GM21786 (cell line): ENCODE measurements around the gene YARS1.
A peak's percentile ranks its signal among the peaks of the same experiment; 100 is the strongest.

Experiments
- ATAC-seq: cut with Tn5 transposase; IDR thresholded peaks from one replicate; pipeline ENCODE4 v1.9.1; 2021; ENCODE audit not compliant: unreplicated experiment

YARS1 gene

DNA sequence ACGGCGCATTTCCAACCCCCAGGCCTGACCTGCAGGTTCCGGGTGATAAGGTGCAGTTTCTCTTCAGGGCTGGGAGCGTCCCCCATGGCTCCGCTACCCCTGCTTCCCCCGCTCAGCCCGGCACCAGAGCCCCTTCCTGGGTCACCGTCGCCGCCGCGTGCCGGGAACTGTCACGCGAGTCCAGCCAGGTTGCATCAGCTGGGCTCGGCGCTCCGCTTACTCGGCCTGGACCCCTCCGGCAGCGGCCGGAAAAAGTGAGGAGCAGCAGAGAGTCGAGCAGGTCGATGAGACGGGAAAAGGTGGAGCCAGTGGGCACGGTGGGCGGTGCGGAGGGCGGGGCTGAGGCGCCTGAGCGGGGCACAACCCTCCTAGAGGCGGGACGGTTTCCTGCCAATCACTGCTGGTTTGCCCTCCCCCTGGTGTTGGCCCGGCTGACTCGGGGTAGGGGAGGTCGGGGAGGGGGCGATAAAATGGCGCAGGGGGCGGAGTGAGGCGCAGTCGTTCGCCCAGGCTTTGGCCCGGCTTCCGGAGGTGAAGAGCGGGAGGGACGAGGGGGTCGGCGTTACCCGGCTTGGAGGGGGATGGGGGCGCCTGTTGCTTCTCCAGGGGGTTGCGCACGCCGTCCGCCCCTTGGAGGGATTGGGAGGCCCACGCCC, at the start of gene YARS1, which contains the start of gene S100PBP:
Gene YARS1 (minus strand): TSS at position 200 of the 656 bp plus-strand sequence. CDS start 114 bp downstream, at position 86.
Gene S100PBP (plus strand): TSS at position 495 of the 656 bp plus-strand sequence. CDS start 8,447 bp downstream, outside the sequence.
- ATAC-seq = peak; percentile 81

DNA sequence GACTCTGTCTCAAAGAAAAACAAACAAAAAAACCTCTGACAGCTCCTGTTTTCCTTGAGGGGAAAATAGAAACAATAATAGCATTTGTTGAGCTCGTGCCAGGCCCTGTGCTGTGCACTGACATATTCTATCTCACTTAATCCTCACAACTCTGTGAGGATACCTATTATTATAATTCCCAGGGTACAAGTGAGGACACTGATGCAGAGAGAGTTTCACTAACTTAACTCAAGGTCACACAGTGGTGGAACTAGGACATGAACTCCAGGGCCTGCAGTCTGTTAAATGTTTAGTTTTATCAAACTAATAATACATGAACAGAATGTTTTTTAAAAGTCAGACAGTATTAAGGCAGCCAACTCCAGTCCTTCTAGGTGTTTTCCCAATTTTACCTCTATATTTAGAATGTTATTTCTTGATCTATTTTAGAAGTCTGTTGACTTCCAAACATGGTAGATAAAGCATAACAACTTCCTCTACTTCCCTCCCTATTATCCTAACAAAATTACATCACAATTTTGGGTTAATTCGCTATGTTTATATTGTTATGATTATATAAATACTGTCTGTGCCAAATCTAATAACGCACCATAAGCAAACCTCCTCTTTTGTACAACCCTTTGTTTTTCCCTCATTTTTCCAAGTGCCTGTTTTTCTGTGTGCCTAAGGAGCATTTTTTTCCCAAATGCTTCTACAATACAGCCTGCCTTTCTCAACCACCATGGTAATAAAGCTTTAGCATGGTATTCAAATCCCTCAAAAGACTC, 48.7 kb upstream of the YARS1 start:
- ATAC-seq = no peak

DNA sequence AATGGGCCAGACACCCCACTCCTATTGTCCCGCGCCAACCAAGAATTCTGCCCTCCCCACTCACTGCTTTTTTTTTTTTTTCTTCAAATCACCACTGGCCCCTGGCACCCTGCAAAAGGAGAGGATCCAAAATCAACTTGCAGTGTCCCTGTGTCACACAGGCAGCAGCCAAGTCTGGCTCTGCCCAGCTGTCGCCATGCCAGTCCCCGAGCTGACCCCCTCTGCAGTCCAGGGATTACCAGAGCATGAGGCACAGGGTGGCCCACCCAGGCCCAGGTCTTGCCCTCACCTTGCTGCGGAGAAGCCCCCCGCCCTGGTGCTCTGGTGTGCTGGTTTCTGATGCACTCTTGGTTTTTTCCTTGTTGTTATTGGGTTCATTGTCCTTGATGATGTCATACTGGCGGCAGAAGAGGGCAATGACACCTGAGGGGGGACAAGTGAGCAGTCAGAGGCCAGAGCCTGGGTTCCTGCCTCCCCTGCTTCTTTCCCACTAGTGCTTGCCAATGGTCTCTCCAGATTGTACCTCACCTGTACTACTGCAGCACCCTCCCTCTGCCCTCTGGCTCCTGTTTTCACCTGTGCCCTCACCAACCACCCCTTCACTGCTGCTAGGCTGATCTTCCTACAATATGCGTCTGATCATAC, 47.3 kb upstream of the YARS1 start:
- ATAC-seq = no peak

DNA sequence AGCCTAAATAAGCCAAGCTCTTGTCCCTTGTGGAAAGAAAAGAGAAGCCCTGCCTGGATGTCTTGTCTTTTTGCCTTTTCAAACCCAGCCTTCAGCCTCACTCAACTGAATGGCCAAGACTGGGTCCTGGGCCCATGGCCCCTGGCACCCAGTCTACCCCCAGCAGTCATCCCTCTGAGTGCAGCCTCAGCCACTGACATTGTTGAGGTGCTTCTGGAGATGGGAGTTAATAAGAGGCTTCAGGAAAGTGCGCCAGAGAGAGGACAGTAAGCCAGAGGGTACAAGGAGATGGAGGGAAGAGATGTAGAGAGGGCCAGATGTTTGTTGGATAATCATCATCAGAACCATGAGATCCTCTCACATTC, 46.7 kb upstream of the YARS1 start:
- ATAC-seq = no peak

DNA sequence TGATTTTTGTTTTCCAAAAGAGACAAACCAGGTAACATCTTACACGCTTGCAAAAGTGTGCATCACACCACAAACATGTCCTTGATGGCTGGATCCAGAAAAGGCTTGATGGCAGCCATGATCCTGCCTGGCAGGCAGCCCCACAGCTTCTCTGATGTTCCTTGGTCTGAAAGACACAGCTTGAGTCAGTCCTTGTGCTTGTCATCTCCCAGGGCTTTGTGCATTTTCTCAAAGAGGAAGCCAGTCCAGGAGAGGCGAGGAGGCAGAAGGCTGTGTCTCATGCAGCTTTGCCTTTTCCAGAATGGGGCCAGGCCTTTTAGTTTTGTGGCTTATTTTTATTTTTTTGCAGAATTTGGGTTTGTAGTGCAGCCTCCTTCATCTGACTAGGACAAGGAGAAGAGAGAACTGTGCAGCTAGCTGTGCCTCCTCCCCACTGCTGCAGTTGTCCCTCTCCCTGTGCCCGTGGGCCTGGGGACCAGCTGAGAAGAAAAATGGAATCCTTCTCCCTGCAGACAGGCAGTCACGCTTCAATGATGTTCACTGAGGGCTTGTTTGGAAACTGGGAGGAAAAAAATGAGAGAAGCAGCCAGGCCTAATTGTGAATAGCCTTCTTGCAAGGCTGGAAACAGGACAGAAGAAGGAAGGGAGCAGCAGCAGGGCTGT, 46.2 kb upstream of the YARS1 start:
- no peak for ATAC-seq

DNA sequence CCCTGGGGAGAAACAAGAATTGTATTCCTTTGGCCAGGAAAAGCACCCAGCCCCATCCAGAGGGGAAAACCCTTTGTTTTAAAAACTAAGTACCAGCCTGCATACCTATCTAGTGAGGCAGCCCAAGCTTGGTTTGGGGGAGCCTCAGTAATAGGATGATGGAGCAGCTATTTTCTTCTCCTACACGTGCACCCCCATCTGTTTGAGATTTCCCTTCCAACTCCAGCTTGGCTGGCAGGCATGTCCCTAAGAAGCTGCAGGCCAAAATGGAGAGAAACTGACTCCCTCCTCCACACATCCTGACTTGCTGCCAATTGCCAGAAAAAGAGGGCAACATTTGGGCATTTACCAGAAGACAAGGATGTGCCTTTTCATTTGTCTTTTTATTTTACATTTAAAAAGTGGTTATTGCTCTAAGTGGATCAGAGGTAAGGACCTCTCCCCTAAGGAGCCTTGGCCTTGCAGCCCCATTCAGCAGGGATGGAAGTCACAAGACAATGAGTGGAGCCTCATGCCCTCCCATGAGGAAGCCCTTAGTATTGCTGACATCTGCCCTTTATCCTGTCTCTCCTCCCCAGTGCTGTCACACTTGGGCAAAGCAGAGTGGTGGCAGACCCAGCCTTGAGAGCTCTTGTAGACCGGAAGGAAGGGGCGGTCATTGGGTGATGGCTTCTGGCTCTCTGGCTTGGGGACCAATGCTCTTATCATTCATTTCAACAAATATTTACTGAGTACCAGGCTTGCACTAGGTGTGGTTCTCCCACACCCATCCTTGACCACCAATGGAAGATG, 44.9 kb upstream of the YARS1 start:
- no peak for ATAC-seq

DNA sequence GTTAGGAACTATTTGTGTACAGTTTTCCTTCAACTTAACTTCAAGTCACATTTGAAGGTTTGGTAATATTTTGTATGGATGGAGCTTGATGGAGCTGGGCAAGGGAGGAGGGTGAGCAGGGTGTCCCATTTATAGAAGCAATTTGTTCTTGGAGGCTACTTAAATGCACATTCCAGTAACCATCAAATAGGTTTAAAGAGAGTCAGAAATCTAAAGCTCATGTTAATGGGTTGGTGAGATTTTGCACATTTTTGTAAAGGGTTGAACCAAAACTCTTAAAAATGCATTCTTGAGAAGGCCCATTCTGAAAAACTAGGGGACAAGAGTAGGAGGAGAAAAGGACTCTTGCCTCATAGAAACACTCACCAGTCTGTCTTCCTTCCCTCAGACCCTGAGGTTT, 43.4 kb upstream of the YARS1 start:
- no peak for ATAC-seq

DNA sequence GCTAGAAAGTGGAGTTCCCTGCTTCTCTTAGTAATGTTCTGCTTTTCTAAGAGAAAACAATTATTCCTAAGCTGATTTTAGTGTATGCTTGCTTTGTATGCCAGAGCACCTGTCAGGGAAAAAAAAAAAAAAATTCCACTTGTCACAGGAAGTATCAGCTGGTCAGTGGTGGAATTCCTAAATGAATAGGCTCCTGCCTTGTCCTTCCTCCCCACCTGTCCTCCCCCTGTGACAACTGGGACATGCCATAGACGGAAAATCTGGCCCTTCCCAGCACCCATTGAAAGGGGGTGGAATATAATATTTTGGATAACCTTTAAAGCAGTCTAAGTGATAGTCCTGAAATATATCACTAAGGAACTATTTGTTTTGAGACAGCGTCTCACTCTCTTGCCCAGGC, 42.8 kb upstream of the YARS1 start:
- ATAC-seq = no peak

DNA sequence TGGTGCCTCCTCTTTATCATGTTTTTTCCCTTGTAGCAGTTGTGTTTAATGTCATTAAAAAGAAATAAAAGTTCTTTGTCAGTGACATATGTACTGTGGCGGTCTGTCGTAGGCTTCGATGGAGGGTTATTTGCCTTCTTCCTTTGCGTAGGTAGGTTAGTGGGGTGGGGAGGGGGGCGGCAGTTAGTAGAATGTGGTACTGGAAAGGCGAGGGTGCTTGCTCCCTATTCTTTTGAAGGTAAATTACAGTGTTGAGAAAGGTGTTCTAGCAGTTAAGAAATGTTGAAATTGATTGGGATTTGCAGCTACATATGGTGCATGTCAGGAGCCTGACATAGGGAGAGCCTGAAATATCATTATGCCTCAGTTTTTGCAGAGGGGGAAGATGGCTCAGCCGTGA, 41.6 kb upstream of the YARS1 start:
- ATAC-seq = no peak

DNA sequence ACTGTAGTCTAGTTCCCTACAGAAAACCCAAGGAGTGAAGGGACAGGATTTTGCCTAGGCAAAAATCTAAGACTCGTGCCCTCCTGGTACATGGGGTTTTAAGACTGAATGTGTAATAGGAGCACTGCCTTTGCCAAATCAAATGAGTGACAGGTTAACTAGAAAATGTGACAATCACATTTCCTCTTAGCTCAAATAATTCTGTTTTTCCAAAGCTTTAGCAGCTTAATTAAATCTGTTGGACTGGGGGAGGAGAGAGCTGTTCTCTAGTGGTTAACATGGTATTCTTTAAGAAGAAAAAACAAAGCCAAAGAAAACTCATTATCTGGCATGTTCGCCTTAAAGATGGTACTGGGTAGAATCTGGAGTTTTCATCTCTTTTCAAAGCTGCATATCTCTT, 41.0 kb upstream of the YARS1 start:
- ATAC-seq = no peak

DNA sequence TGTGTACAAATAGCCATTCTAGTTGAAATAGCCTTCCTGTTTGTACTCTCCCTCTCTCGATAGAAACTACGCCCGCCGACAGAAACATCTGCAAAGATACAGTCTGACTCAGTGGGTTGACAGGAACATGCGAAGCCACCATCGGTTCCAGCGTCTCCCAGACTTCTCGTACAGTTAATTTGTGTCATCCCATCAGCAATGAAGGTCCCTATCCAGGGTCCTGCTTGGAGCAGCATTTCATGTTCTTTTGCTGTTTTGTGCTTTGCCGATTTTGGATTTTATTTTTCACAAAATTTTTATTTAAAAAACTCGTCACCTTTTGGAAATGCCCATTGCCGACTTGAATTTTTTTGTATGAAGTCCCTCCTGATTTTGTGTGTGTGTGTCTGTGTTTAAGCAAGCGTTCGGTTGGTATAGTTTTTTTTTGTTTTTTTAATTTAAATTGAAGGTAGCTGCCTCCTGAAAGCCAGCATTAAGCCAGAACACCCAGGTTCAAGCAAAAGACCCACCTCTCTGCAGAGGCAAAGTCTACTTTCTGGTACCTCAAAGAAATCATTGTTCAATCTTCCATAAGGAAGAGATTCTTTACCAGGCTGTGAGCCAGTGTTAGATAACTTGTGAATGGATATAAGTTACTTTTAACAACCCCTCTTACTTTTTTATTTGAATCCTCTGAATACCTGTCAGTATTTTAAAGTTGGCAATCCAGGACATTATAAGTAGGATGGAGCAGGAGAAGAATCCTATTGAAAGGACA, 38.9 kb upstream of the YARS1 start:
- no peak for ATAC-seq

DNA sequence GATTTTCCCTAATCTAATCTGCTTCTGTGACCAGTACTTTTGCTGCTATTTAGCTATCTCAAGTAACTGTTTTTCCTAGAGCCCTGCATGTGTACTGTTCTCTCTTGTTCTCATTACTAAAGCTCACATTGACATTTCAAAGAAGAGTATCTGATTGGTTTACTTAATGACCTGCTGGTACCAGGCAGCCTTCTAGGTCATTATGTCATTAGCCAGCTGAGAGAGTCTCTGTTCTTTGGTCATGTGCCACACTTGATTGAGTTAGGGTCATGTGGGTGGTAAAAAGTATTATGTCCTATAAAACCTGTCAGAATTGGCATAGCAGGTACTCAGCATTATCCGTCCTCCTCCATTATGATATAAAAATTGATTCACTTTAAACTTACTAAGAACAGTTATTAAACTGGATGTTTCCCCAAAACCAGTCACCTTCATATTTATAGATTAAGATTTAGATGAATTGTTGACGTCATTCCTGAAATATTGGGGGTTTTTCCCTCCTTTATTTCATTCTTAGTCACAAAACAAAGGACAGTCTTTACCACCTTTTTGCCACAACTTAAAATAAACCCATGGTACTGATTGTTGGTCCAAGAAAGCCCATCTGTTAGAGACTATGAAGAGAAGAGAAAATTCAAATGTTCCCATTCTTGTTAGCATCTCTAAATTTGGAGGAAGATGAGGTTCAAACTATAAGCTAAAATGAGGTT, 31.4 kb upstream of the YARS1 start:
- ATAC-seq = no peak

DNA sequence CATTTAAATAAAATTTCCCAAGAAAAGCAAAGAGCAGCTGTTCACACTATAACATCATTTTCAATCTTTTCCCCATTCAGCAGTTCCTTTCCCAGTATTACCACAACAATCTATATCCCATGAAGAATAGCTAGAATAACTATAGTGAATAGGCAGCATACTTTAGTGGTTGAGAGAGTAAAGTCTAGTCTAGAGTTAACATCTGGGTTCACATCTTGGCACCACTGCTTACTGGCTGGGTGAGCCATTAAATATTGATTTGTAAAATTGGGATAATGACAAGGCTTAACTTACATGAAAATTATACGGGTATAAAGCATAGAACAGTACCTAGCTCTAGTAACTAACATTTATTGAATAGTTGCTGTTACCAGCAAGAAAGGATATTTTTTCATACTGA, 14.7 kb upstream of the YARS1 start:
- no peak for ATAC-seq

DNA sequence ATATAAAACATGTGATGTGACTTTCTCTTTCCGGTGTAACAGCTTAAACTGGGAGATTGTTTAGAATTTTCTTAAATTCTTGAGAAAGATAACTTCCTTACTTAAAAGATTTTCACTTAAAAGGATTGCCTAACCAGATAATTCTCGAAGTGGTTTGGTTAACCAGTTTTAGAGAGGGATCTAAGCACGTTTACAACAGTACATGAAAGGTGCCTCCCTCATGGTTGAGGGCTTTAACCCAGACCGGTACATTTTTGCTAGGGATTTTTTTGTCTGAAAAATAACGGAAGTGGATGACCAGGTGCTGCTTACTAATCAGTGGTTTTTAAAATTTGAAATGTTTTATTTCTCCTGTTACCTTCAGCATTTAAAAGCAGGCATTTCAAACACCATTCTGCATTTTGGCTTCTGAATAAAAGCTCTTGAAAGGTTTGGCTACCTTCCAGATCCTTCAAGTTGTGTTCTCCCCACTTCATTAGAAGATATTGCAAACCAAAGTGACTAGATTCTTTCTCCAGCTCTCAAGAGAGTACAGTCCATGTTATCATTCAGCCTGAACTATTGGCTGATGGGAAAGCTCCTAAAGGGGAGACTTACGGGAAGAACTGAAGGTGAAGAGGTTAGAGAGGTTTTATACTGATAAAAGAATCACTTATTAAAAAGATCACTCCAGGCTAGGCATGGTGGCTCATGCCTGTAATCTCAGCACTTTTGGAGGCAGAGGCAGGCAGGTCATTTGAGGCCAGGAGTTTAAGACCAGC, 13.1 kb upstream of the YARS1 start:
- no peak for ATAC-seq

DNA sequence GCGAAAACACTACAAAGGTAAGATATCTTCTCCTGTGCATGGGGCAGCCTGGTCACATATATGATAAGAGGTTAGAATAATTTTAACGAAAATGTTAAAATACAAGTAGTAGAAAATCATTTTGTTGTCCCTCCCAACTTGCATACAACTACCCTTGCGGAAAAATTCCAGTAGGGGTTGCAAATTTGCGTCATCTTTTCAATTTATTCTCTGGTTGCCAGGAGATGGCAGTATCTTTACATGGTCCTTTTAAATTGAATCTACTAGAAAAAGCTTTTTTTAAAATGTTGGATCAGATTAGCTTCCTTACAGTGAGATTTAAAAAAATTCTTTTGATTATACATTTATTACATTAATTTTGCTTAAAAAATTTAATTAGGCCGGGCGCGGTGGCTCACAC, 11.2 kb upstream of the YARS1 start:
- ATAC-seq = no peak

DNA sequence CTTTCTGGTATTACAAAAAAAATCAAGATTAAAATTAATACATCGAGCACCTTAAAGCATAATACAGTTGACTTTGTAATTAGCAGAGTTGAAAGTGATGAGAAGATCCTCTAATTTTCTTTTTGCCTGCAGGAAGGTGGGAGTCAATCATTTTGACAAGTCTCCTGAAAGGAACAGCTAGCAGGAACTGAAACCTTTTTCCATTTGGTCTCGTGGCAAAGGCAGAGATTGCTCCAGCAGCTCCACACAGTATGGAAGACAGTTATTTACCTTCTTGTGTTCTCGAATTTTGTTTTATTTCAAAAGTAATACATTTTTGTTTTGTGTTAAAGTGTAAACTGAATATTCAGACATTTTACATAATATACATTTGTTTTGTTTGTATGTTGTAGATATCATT, 8.0 kb upstream of the YARS1 start:
- ATAC-seq = no peak

DNA sequence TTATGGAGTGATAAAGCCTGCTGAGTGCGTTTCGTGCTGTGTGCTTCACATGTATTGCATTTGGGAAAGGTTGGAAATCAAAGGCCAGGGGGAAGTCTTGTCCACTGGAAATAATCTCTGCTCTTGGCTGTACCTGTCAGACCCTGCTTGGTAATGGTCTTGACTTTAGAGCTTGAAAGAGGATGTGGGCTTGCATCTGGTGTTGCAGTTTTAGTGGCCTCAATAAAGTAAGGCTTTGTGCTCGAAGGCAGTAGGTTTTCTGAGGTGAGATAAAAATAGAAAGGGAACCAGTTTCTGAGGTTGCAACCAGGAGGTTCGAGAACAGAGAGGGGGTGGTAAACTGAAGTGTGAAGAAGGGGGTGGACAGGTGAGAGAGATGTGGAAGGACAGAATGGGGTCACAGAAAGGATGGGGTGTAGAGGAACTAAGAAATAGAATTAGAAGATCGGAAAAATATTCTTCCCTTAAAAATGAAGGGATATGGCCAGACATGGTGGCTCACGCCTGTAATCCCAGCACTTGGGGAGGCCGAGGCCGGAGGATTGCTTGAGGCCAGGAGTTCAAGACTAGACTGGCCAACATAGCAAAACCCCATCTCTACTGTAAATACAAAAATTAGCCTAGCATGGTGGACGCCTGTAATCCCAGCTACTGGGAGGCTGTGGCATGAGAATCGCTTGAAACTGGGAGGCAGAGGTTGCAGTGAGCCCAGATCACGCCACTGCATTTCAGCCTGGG, 1.8 kb upstream of the YARS1 start:
- ATAC-seq = peak; percentile 46
